Esophagus mucosa (tissue), 1 donor: ENCODE data around the gene DAP. TPM values are rescaled to one million over a fixed set of nuclear protein-coding genes. Genes with fewer than 3 reads are reported as not detected.
A peak's percentile ranks its signal among the peaks of the same experiment; 100 is the strongest.
"Not testable (repeated sequence)": the region's sequence is repeated elsewhere in the genome, so short reads cannot be mapped to it uniquely, and the experiment has no call there.

Experiments used
- ATAC-seq: fragments of 200-7000 bp; cut with Tn5 transposase; one replicate; pipeline ENCODE4 v1.9.1; 2020
- total RNA-seq: library from RNA; stranded (reverse); gene quantifications from one replicate; pipeline ENCODE4 v1.2.4, GENCODE V29; 2023
- donor health status: DM: yes; HTN: yes; CAD: no.

DAP gene
- total RNA-seq, 1 donor from 2014 or later = 34.6 TPM

GRCh38 chr5:10668697-10669096, 92.3 kb downstream of the DAP start:
- peak; percentile 54 for ATAC-seq

GRCh38 chr5:10667431-10668057, 93.5 kb downstream of the DAP start:
- ATAC-seq = no peak

GRCh38 chr5:10666531-10667299, 94.3 kb downstream of the DAP start:
- ATAC-seq = no peak

- ATAC-seq = no peak
Observed at GRCh38 chr5:10665799-10666198, 95.2 kb downstream of the DAP start.

- not testable (repeated sequence) for ATAC-seq
Observed at GRCh38 chr5:10664180-10664769, 96.8 kb downstream of the DAP start.

DNA sequence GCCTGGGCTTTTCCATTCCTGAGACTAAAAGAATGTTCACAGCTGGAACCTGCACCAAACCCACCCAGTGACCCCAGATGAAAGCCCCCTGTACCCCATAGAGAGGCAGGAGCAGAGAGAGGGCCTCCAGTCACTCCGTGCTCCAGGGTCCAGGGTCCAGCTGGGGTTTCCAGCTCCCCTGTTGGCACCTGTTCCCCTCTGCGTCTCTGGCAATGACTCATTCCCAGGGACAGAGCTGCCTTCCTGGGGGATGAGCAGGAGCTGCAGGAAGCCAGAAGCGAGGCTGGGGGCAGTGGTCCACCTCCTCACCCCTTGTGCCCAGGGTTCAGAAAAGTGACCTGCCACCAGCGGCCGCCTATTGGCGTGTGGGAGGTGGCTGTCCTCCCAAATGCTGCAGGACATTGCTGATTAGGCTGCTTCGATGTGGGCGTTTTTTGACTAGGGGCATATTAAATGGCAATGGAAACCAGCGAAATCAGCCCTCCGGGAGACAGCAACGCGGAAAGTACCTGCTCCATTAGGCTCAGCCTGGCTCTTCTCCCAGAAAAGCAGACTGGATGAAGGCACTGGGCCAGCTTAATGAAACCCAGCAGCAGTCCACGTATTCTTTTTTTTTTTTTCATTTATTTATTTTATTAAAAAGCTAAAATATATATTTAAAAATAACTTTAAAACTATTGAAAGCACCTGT, 97.4 kb downstream of the DAP start:
- peak; percentile 16 for ATAC-seq

DNA sequence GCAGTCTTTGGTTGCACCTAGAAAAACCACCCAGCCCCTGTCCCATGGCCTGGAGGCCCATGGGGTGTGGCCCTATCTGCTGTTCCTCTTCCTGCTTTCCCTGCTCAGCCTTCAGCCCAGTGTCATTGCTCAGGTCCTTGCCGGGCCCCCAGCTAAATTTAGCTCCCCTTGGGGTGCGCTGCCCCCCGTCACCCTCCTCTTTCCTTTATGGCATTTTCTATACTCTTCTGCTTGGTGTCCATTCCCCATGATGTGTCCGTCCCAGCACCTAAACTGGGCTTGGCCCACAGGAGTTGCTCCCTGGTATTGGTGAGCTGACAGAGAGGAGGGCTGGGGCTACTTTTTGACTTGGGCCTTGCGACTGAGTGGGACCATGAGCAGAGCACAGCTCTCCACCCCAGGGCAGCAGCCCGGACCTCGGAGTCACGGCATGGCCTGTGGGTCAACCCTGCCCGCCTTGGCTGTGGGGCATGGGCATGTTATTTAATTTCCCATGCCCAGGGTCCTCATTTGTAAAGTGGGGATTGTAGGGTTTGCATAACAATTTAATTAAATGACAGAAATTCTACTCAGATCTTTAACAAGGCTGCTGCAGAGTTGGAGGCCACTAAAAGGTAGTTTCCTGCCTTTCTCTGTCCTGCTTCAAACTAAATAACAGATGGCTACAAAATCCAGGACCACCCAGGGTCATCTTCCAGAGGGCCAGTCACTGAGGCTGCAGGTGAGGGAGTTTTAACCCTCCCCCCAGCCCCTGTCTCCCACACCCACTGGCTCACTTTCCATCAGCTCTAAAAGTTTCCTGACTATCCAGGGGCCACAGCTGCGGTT, 98.2 kb downstream of the DAP start:
- ATAC-seq = no peak

DNA sequence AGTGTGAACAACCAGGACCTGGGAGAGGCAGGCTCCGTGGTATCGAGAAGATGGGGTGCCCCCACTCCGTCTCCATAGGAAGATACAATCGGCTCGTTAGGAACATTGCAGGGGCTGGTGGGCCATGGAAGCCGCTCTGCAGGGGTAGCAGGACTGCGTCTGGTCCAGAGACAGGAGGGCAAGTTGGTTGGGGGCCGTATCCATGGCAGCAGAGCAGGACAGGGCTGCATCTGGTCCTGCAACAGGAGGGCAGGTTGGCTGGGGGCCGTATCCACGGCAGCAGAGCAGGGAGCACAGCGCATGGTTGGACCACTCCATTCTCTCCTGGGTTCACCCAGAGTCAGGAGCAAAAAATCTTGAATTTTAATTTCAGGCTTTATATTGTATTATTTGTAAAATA, 99.0 kb downstream of the DAP start:
- ATAC-seq = no peak

DNA sequence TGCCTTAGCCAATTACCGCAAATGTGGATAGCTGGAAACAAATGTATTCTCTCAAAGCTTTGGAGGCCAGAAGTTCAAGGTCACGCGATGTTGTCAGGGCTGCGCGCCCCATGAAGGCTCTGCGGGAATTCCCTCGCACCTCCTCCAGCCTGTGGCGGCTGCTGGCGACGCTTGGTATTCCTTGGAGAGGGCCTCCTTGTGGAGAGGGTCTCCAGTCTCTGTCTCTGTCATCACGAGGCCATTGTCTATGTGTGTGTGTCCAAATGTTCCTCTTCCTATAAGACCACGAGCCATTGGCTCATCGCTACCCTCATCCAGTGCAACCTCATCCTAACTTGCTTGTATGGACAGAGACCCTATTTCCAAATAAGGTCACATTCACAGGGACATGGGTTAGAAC, 99.6 kb downstream of the DAP start:
- no peak for ATAC-seq

DNA sequence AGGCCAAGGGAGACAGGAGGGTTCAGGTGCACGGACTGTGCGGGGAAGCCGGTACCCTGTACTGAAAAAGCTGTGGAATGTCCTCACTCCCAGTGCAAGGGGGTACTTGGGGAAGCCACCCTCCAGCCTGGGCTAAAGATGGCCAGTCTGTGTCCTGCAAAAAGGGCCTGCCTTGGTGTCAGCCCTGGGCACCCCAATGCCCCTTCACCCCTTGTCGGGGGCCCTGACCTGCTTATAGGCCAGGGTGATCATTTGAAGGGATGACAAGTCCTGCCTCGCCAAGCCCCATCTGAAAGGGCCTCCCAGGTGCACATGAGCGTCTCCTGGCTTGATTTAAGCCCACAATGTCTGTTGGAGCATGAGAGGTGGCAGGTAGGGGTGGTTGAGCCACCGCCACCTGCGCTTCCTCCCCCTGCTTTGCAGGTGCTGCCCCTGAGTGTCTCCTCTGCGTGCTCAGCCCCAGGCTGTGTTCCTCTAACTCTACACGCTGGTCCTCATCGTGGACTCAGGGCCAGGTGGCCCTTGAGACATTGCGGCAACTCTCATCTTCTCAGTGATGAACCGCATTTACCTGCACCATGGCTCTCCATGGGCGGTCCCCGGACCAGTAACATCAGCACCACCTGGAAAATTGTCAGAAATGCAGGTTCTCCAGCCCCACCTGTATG, 100.2 kb downstream of the DAP start:
- ATAC-seq = no peak

GRCh38 chr5:10660135-10660534, 100.9 kb downstream of the DAP start:
- no peak for ATAC-seq

- ATAC-seq = no peak
Observed at GRCh38 chr5:10658265-10658664, 102.8 kb downstream of the DAP start.

DNA sequence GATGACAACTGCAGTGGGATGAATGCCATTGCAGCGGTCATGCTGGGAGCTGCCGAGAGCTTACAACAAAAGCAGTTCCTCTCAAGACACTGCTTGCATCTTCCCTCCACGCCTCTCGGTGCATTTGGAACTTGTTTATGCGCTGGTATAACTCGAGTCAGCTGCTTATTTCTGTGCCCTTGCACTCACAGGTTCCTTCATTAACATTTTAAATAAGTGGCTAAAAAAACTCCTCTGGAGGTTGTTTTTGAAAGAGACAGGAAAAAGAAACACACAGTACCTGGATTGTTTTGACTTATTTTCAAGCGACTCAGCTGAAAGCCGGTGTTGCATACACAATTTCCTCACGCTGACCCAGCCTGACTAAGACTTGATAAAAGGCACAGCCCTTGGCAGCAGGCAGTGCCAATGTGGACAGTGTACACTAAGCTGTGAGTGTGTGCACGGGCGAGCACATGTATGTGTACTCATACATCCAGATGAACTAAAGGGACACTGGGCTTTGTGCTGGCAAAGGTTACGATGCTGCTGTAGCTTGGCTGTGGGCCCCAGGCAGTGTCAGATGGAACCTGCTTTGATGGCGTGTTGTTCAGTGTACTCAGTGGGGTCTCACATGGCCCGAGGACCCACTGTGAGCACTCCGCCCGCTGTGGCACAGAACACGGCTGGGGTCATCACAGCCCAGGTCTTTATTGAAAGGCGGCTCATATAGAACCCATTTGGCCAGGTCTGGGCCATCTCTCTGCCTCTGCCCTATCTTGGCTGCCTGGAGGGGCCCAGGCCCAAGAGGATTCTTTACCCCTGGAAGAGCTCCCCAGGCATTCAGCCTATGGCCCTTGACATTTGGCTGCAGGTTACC, 104.8 kb downstream of the DAP start:
- ATAC-seq = peak; percentile 71

GRCh38 chr5:10655161-10655971, 105.7 kb downstream of the DAP start:
- ATAC-seq = peak; percentile 93

GRCh38 chr5:10654566-10654965, 106.5 kb downstream of the DAP start:
- no peak for ATAC-seq

DNA sequence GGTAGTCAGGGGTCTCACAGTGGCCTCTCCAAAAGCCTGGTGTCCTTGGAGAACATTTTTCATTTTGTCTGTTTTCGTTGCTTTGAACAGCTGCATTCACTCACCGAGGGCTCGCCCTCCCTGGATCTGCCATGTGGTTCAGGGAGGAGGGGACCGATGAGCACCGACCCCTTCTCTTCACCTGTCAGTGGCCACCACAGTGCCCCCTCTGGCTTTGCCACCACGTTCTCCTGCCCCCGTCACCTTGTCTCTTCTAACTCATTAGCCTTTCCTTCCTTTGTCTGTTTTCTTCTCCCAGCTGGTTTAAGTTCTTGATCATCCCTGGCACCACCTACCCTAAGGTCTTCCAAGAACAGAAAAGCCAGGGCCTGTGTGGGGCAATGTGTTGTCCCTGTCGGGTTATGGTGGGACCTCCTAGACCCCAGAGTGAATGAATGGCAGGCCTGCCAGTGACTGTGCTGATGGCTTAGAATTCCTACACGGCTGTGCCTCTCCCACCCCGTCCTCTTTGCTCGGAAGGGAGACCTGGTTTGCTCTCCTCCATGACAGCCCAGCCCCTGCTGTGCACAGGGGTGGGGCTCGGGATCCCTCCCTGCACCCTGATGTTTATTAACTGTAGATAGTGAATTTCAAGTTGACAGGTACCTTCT, 107.2 kb downstream of the DAP start:
- ATAC-seq = no peak

- no peak for ATAC-seq
Observed at GRCh38 chr5:10653043-10653442, 108.0 kb downstream of the DAP start.

DNA sequence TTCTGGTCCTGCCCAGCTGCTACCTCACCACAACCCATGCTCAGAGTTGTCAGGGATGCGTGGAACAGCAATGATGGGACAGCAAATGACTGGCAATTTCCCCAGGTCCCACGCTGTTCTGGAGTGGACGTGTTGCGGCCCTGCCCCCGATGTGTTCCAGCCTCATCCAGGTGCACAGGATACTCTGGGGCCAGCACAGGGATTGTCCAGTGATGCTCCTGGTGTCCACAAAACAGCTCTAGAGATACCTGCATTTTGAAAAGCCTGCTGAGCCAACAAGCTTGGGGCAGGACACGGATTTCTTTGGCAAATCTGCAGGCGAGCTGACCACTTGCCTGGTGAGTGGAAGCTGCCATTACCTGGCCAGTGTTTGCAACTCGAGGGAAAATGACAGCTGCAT, 108.4 kb downstream of the DAP start:
- ATAC-seq = no peak

DNA sequence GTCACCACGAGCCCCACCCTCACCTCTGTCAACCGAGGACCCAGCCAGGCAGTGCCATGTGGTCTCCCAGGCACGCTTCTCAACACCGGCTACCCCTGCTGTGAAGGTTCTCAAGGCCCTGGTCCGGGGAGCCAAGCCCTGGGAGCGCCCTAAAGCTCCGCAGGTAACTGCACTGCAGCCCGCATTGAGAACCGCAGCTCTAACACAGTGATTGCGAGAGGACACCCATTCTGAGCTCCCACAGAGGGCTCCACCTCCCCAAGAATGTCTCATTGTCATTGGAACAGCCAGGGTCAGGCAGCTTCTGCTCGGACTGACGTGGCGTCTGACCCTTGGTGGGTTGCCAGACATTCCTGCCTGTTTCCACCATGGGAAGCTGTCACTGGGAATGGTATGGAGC, 108.9 kb downstream of the DAP start:
- ATAC-seq = no peak
